RPMI8226 (cell line): ENCODE measurements around the gene ITGA11.

Experiments
- DNase-seq: peaks from one replicate; pipeline ENCODE4 v3.0.0-alpha.2; 2015

ITGA11 gene

GRCh38 chr15:68259883-68260282, 172.1 kb downstream of the ITGA11 start:
- no peak for DNase-seq

GRCh38 chr15:68258692-68259091, 173.3 kb downstream of the ITGA11 start:
- no peak for DNase-seq

- DNase-seq = peak; percentile 87
These were observed 175.1 kb downstream of the ITGA11 start for GRCh38 chr15:68256675-68257450.

- peak; percentile 87 for DNase-seq
These were observed 178.9 kb downstream of the ITGA11 start for GRCh38 chr15:68252925-68253534.

GRCh38 chr15:68249058-68249713, 182.8 kb downstream of the ITGA11 start:
- no peak for DNase-seq
